ENCODE measurements around the gene DARS2. TPM values are rescaled to one million over a fixed set of nuclear protein-coding genes. Genes with fewer than 3 reads are reported as not detected.

Gene DARS2
- total RNA-seq, 1 donor from 2014 or later = 12.9 TPM

GRCh38 chr1:173867753-173868265 lies 43.3 kb downstream of the DARS2 start, which contains the start of gene GAS5:
Gene GAS5 (minus strand): TSS chr1:173867989.
- Histone ChIP-seq H3K27me3 (ENCODE audit: control insufficient read depth, insufficient read depth, low read length) (no peaks in the 10 kb centered on the region), H3K36me3 (ENCODE audit: control insufficient read depth, insufficient read depth, low read length) (peaks cover 16% of the 10 kb centered on the region), H3K4me3 (ENCODE audit: low read depth, low read length) (peak within 1 kb of the TSS; percentile 70)
- TF ChIP-seq CTCF (IDR thresholded peaks at IDR 0.05; ENCODE audit: insufficient read depth, low read length, severe bottlenecking) = no peak
- DNase-seq (ENCODE audit: low read depth) (peak; percentile 98), FAIRE-seq (peak; percentile 18)

- TF ChIP-seq CTCF (IDR thresholded peaks at IDR 0.05; ENCODE audit: insufficient read depth, low read length, severe bottlenecking) = peak; percentile 7
Observed at GRCh38 chr1:173868266-173869020, 44.0 kb downstream of the DARS2 start, which contains the start of gene ZBTB37. Gene ZBTB37 (plus strand): TSS chr1:173868380. CDS start chr1:173870226, 1,846 bp downstream.

GRCh38 chr1:173869021-173869359 lies 44.5 kb downstream of the DARS2 start:
- DNase-seq (ENCODE audit: low read depth) = peak; percentile 44
- H3K27me3 ChIP-seq (ENCODE audit: control insufficient read depth, insufficient read depth, low read length) = no peaks in the 10 kb centered on the region
- FAIRE-seq = no peak
- peaks cover 11% of the 10 kb centered on the region for H3K36me3 ChIP-seq (ENCODE audit: control insufficient read depth, insufficient read depth, low read length)
- TF ChIP-seq CTCF (IDR thresholded peaks at IDR 0.05; ENCODE audit: insufficient read depth, low read length, severe bottlenecking) = no peak
- H3K4me3 ChIP-seq (ENCODE audit: low read depth, low read length) = peak overlapping the region; percentile 70

More at GRCh38 chr1:173868266-173869020, 44.0 kb downstream of the DARS2 start, which contains the start of gene ZBTB37:
- DNase-seq (ENCODE audit: low read depth) = peak; percentile 71
- peak within 1 kb of the TSS; percentile 70 for H3K4me3 ChIP-seq (ENCODE audit: low read depth, low read length)
- no peaks in the 10 kb centered on the region for H3K27me3 ChIP-seq (ENCODE audit: control insufficient read depth, insufficient read depth, low read length)
- FAIRE-seq = no peak
- peaks cover 15% of the 10 kb centered on the region for H3K36me3 ChIP-seq (ENCODE audit: control insufficient read depth, insufficient read depth, low read length)

GRCh38 chr1:173870252-173871075 lies 46.0 kb downstream of the DARS2 start:
- Histone ChIP-seq H3K27me3 (ENCODE audit: control insufficient read depth, insufficient read depth, low read length) (no peaks in the 10 kb centered on the region), H3K4me3 (ENCODE audit: low read depth, low read length) (no peak overlapping the region), H3K36me3 (ENCODE audit: control insufficient read depth, insufficient read depth, low read length) (peaks cover 5% of the 10 kb centered on the region)
- no peak for TF ChIP-seq CTCF (IDR thresholded peaks at IDR 0.05; ENCODE audit: insufficient read depth, low read length, severe bottlenecking)
- FAIRE-seq (no peak), DNase-seq (ENCODE audit: low read depth) (no peak)

- peaks cover 2% of the 10 kb centered on the region for H3K36me3 ChIP-seq (ENCODE audit: control insufficient read depth, insufficient read depth, low read length)
- FAIRE-seq = no peak
- no peak for TF ChIP-seq CTCF (IDR thresholded peaks at IDR 0.05; ENCODE audit: insufficient read depth, low read length, severe bottlenecking)
- H3K27me3 ChIP-seq (ENCODE audit: control insufficient read depth, insufficient read depth, low read length) = no peaks in the 10 kb centered on the region
- no peak for DNase-seq (ENCODE audit: low read depth)
- H3K4me3 ChIP-seq (ENCODE audit: low read depth, low read length) = no peak overlapping the region
Observed at GRCh38 chr1:173871091-173871490, 46.6 kb downstream of the DARS2 start.

Measured in bronchial epithelial cell (primary cell).